GM19035 (cell line): Measurements from ENCODE around the gene PHETA1.
A peak's percentile ranks its signal among the peaks of the same experiment; 100 is the strongest.
"Not testable (repeated sequence)": the region's sequence is repeated elsewhere in the genome, so short reads cannot be mapped to it uniquely, and the experiment has no call there.

ENCODE experiments used
- ATAC-seq: cut with Tn5 transposase; IDR thresholded peaks from one replicate; pipeline ENCODE4 v1.9.1; 2021; ENCODE audit not compliant: unreplicated experiment

The PHETA1 gene

GRCh38 chr12:111405859-111406473, 37.1 kb upstream of the PHETA1 start, which contains the start of gene SH2B3:
SH2B3 (plus strand) TSS chr12:111405923; CDS start chr12:111418146, 12,223 bp downstream.
- peak; percentile 21 for ATAC-seq

GRCh38 chr12:111405149-111405858, 36.4 kb upstream of the PHETA1 start:
- peak; percentile 65 for ATAC-seq

- peak; percentile 2 for ATAC-seq
Measured at GRCh38 chr12:111404362-111405148, 35.7 kb upstream of the PHETA1 start.

- not testable (repeated sequence) for ATAC-seq
Measured at GRCh38 chr12:111402490-111402824, 33.6 kb upstream of the PHETA1 start.

GRCh38 chr12:111401167-111401605, 32.3 kb upstream of the PHETA1 start:
- no peak for ATAC-seq

- ATAC-seq = not testable (repeated sequence)
Measured at GRCh38 chr12:111399741-111400404, 31.0 kb upstream of the PHETA1 start.

- ATAC-seq = no peak
Measured at GRCh38 chr12:111398530-111398929, 29.6 kb upstream of the PHETA1 start.

- peak; percentile 73 for ATAC-seq
Measured at GRCh38 chr12:111396726-111397445, 28.0 kb upstream of the PHETA1 start.

GRCh38 chr12:111396271-111396670, 27.4 kb upstream of the PHETA1 start:
- not testable (repeated sequence) for ATAC-seq

GRCh38 chr12:111395336-111396187, 26.7 kb upstream of the PHETA1 start:
- no peak for ATAC-seq

- ATAC-seq = no peak
Measured at GRCh38 chr12:111394480-111394879, 25.6 kb upstream of the PHETA1 start.

GRCh38 chr12:111393700-111394300, 24.9 kb upstream of the PHETA1 start:
- ATAC-seq = no peak

GRCh38 chr12:111390910-111391309, 22.0 kb upstream of the PHETA1 start:
- ATAC-seq = no peak

- ATAC-seq = no peak
Measured at GRCh38 chr12:111389635-111390034, 20.7 kb upstream of the PHETA1 start.

- no peak for ATAC-seq
Measured at GRCh38 chr12:111387747-111388323, 18.9 kb upstream of the PHETA1 start.

- no peak for ATAC-seq
Measured at GRCh38 chr12:111386885-111387284, 18.0 kb upstream of the PHETA1 start.

- no peak for ATAC-seq
Measured at GRCh38 chr12:111384596-111384995, 15.7 kb upstream of the PHETA1 start.

- no peak for ATAC-seq
Measured at GRCh38 chr12:111379942-111380554, 11.2 kb upstream of the PHETA1 start.
